GM23338 (cell line): ENCODE measurements around the gene GVQW3. TPM values are rescaled to one million over a fixed set of nuclear protein-coding genes. Genes with fewer than 3 reads are reported as not detected.

ENCODE experiments used
- ATAC-seq: fragments of 200-7000 bp; cut with Tn5 transposase; 3 replicates; pipeline ENCODE4 v1.9.1; 2020
- DNase-seq: peaks from one replicate; pipeline ENCODE4 v3.0.0-alpha.2; 2015; ENCODE audit warnings: low spot score
- H2AFZ ChIP-seq: fragments of 200-600 bp; sonication (generic); 2 replicates; pipeline ENCODE4 v1.8.0; 2016; ENCODE audit warnings: antibody characterized with exemption, mild to moderate bottlenecking, moderate library complexity
- H3F3A ChIP-seq: fragments of 200-600 bp; sonication (generic); replicated peaks from 2 replicates; pipeline ENCODE4 v1.8.0; 2017; ENCODE audit warnings: antibody characterized with exemption, mixed run types, low read depth
- H3K27ac ChIP-seq: fragments of 200-600 bp; sonication (generic); 2 replicates; pipeline ENCODE4 v1.6.1; 2016; ENCODE audit warnings: low read depth
- H3K27me3 ChIP-seq: fragments of 200-600 bp; sonication (generic); 2 replicates; pipeline ENCODE4 v1.8.0; 2016; ENCODE audit warnings: mild to moderate bottlenecking, mixed run types, moderate library complexity; ENCODE audit not compliant: insufficient read depth
- H3K36me3 ChIP-seq: fragments of 200-600 bp; sonication (generic); 2 replicates; pipeline ENCODE4 v1.8.0; 2016; ENCODE audit warnings: mild to moderate bottlenecking; ENCODE audit not compliant: insufficient read depth
- H3K4me1 ChIP-seq: fragments of 200-600 bp; sonication (generic); 2 replicates; pipeline ENCODE4 v1.8.0; 2016; ENCODE audit warnings: mild to moderate bottlenecking, moderate library complexity; ENCODE audit not compliant: insufficient read depth
- H3K4me2 ChIP-seq: fragments of 200-600 bp; sonication (generic); 2 replicates; pipeline ENCODE4 v1.7.1; 2017; ENCODE audit warnings: mixed run types
- H3K4me3 ChIP-seq: fragments of 200-600 bp; sonication (generic); 2 replicates; pipeline ENCODE4 v1.6.1; 2016; ENCODE audit warnings: mixed run types
- H3K79me2 ChIP-seq: fragments of 200-600 bp; sonication (generic); replicated peaks from 2 replicates; pipeline ENCODE4 v1.8.0; 2017; ENCODE audit warnings: mild to moderate bottlenecking; ENCODE audit not compliant: insufficient read depth
- H3K9me2 ChIP-seq: fragments of 200-600 bp; sonication (generic); 2 replicates; pipeline ENCODE4 v1.8.0; 2017; ENCODE audit not compliant: insufficient read depth
- H4K20me1 ChIP-seq: fragments of 200-600 bp; sonication (generic); replicated peaks from 2 replicates; pipeline ENCODE4 v1.8.0; 2017; ENCODE audit warnings: mild to moderate bottlenecking; ENCODE audit not compliant: insufficient read depth
- H3K27ac Mint-ChIP-seq: 2 replicates; pipeline ENCODE4 v1.8.0; 2020; ENCODE audit warnings: inconsistent platforms, mild to moderate bottlenecking, moderate library complexity, mixed read lengths
- H3K27me3 Mint-ChIP-seq: 3 replicates; pipeline ENCODE4 v1.8.0; 2022; ENCODE audit warnings: low read depth, mild to moderate bottlenecking, moderate library complexity, mixed read lengths, inconsistent platforms; ENCODE audit not compliant: insufficient read depth, poor library complexity
- H3K36me3 Mint-ChIP-seq: 3 replicates; pipeline ENCODE4 v1.8.0; 2021; ENCODE audit warnings: low read depth, mild to moderate bottlenecking, inconsistent platforms, moderate library complexity, mixed read lengths
- H3K4me1 Mint-ChIP-seq: 3 replicates; pipeline ENCODE4 v1.8.0; 2020; ENCODE audit warnings: mild to moderate bottlenecking, inconsistent platforms, mixed read lengths
- H3K4me3 Mint-ChIP-seq: 3 replicates; pipeline ENCODE4 v1.8.0; 2021; ENCODE audit warnings: moderate library complexity, mild to moderate bottlenecking, inconsistent platforms, mixed read lengths
- H3K9me3 Mint-ChIP-seq: 3 replicates; pipeline ENCODE4 v1.8.0; 2020; ENCODE audit warnings: moderate library complexity, mild to moderate bottlenecking, inconsistent platforms, mixed read lengths
- CREB1 ChIP-seq: fragments of 250-450 bp; sonication (Bioruptor Pico); IDR thresholded peaks from 2 replicates; pipeline ENCODE4 v1.5.0; 2020; ENCODE audit warnings: low read depth, mild to moderate bottlenecking, moderate library complexity
- CTCF ChIP-seq, 2 experiments: fragments of 200-600 bp in 1 of 2; sonication (generic) in 1 of 2; conservative IDR thresholded peaks; 2 replicates each; pipeline versions ENCODE4 v1.5.1 to v1.6.1; 2016 to 2017; ENCODE audit warnings: antibody characterized with exemption in 2 of 2, low read depth in 2 of 2, mild to moderate bottlenecking in 2 of 2, moderate library complexity in 1 of 2
- ETS1 ChIP-seq: IDR thresholded peaks from 2 replicates; pipeline ENCODE4 v1.6.1; 2016; ENCODE audit warnings: antibody characterized with exemption
- EZH2phosphoT487 ChIP-seq: fragments of 200-600 bp; sonication (generic); IDR thresholded peaks from one replicate; pipeline ENCODE4 v1.8.1; 2018; ENCODE audit warnings: antibody characterized with exemption; ENCODE audit not compliant: unreplicated experiment
- JUNB ChIP-seq: IDR thresholded peaks from one replicate; pipeline ENCODE4 v1.6.1; 2016; ENCODE audit warnings: antibody characterized with exemption; ENCODE audit not compliant: unreplicated experiment
- POLR2AphosphoS5 ChIP-seq: IDR thresholded peaks from 2 replicates; pipeline ENCODE4 v1.6.1; 2016; ENCODE audit warnings: antibody characterized with exemption, low read depth
- REST ChIP-seq: IDR thresholded peaks from one replicate; pipeline ENCODE4 v1.6.1; 2018; ENCODE audit warnings: antibody characterized with exemption; ENCODE audit not compliant: unreplicated experiment
- ZNF462 ChIP-seq: fragments of 250-450 bp; sonication (Bioruptor Pico); IDR thresholded peaks from 2 replicates; pipeline ENCODE4 v1.5.0; 2020; ENCODE audit warnings: mild to moderate bottlenecking, moderate library complexity
- polyA plus RNA-seq: library from polyadenylated mRNA; unstranded; fragments of >200 nt; fragmentation: Nextera tagmentation; extraction: Ambion mirVana; gene quantifications from 2 replicates; pipeline ENCODE4 v1.2.1, GENCODE V29; 2016
- total RNA-seq: library from RNA; depleted of rRNA; stranded (reverse); fragments of >200 nt; shearing (Covaris generic); gene quantifications from 2 replicates; pipeline ENCODE4 v1.2.3, GENCODE V29; 2014

The GVQW3 gene
- total and polyA plus RNA-seq, 2 experiments from 2014 or later: 3.5 to 4.9 TPM

GRCh38 chr11:76395296-76395695 lies 14.2 kb downstream of the GVQW3 start:
- no peaks in the 10 kb centered on the region for H3K27me3 ChIP-seq
- no peak for DNase-seq
- H3K79me2 ChIP-seq: no peaks in the 10 kb centered on the region
- H3K4me3 Mint-ChIP-seq: no peak overlapping the region
- H3F3A ChIP-seq: no peaks in the 10 kb centered on the region
- H3K27ac Mint-ChIP-seq: no peak overlapping the region
- ATAC-seq: no peak
- no peaks in the 10 kb centered on the region; the same call in 1 of the 2 replicates for H4K20me1 ChIP-seq
- no peak overlapping the region for H3K4me2 ChIP-seq
- no peaks in the 10 kb centered on the region for H3K9me2 ChIP-seq
- H3K4me3 ChIP-seq: no peak overlapping the region
- no peaks in the 10 kb centered on the region; the same call in 2 of the 3 replicates for H3K36me3 Mint-ChIP-seq
- TF ChIP-seq REST (no peak), JUNB (no peak), ETS1 (no peak)
- H3K27me3 Mint-ChIP-seq: no peaks in the 10 kb centered on the region
- H3K36me3 ChIP-seq: no peaks in the 10 kb centered on the region
- no peaks in the 10 kb centered on the region for H3K4me1 Mint-ChIP-seq
- H3K9me3 Mint-ChIP-seq: no peaks in the 10 kb centered on the region
- H3K4me1 ChIP-seq: no peaks in the 10 kb centered on the region
- no peak overlapping the region for H3K27ac ChIP-seq
- H2AFZ ChIP-seq: no peak overlapping the region

- ATAC-seq (no peak), DNase-seq (no peak)
- no peak overlapping the region for H3K4me3 Mint-ChIP-seq
- Histone ChIP-seq H3K4me2 (no peak overlapping the region), H3F3A (no peaks in the 10 kb centered on the region), H3K4me3 (no peak overlapping the region), H3K79me2 (no peaks in the 10 kb centered on the region), H3K4me1 (no peaks in the 10 kb centered on the region), H3K27me3 (no peaks in the 10 kb centered on the region), H3K9me2 (no peaks in the 10 kb centered on the region), H3K36me3 (no peaks in the 10 kb centered on the region), H3K27ac (no peak overlapping the region), H4K20me1 (no peaks in the 10 kb centered on the region; the same call in 1 of the 2 replicates), H2AFZ (no peak overlapping the region)
- no peaks in the 10 kb centered on the region; the same call in 2 of the 3 replicates for H3K36me3 Mint-ChIP-seq
- H3K27ac Mint-ChIP-seq: no peak overlapping the region
- no peaks in the 10 kb centered on the region for H3K4me1 Mint-ChIP-seq
- no peaks in the 10 kb centered on the region for H3K27me3 Mint-ChIP-seq
- H3K9me3 Mint-ChIP-seq: no peaks in the 10 kb centered on the region
- TF ChIP-seq CREB1 (CRISPR knock-in tag) (no peak), CTCF (conservative IDR thresholded peaks at IDR 0.05; ENCODE audit: low read depth in 2 of 2) (no peak), POLR2AphosphoS5 (no peak), ZNF462 (CRISPR knock-in tag) (no peak), EZH2phosphoT487 (no peak)
Measured at GRCh38 chr11:76397383-76397782, 16.3 kb downstream of the GVQW3 start.
